ENCODE results near the gene CD207. TPM values are rescaled to one million over a fixed set of nuclear protein-coding genes. Genes with fewer than 3 reads are reported as not detected.
"Not testable (repeated sequence)": the region's sequence is repeated elsewhere in the genome, so short reads cannot be mapped to it uniquely, and the experiment has no call there.

Gene CD207
- total RNA-seq, result 1.4 TPM

DNA sequence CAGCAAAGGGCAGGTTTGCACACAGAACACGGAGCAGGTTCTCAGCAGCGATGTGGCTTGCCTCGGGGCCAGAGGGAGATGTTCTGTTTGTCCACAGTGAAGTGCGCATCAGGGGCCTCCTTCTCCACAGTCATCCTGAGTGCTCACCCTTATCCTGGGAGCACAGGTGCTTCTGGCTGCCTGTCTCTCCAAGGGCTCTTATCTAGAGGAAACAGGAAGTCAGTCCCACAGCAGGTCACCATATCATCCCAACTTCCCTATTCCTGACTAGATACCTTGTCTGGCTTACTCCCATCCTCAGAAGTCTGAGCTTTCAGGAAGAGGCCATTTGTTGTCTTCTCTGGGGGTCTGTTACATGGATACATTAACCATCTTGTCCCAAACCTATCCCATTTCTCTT is at the start of gene CD207:
TSS of gene CD207 (minus strand) at position 174 of the 400 bp plus-strand sequence. CDS start at position 134, 40 bp downstream.
- no peak for ATAC-seq
- intact Hi-C loops (cut with DNase I), result no loop called here
- DNase-seq (ENCODE audit: low spot score), result no peak

DNA sequence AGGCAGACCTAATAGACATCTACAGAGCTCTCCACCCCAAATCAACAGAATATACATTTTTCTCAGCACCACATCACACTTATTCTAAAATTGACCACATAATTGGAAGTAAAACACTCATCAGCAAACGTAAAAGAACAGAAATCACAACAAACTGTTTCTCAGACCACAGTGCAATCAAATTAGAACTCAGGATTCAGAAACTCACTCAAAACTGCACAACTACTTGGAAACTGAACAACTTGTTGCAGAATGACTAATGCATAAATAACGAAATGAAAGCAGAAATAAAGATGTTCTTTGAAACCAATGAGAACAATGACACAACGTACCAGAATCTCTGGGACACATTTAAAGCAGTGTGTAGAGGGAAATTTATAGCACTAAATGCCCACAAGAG is 42.9 kb upstream of the CD207 start:
- DNase-seq (ENCODE audit: low spot score); intact Hi-C loops (cut with DNase I); ATAC-seq: not testable (repeated sequence)

DNA sequence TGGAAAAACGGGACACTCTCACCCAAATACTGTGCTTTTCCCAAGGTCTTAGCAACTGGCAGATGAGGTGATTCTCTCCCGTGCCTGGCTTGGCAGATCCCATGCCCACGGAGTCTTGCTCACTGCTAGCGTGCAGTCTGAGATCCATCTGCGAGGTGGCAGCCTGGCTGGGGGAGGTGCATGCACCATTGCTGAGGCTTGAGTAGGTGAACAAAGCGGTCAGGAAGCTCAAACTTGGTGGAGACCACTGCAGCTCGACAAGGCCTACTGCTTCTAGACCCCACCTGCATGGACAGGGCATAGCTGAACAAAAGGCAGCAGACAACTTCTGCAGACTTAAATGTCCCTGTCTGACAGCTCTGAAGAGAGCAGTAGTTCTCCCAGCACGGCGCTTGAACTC is 40.5 kb upstream of the CD207 start:
- ATAC-seq; DNase-seq (ENCODE audit: low spot score); intact Hi-C loops (cut with DNase I): not testable (repeated sequence)

DNA sequence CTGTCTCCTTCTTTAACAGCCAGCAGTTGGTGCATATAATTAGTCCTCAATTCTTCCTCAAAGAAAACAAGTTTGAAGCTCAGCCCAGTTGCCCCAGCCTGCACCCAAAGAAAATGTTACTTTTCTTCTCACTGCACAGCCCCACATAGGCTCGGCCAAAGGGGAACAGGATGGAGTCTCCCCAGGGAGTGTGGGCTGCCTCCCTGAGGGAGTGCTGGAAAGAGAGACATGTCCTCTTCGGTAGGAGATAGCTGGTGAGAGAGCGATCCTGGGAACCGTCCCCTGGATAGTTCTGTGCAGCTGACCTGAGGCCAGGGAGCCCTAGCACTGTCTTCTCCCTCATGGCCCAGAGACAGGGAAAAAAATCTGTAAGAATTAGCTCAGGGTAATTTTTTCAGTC is 37.9 kb upstream of the CD207 start:
- ATAC-seq (no peak), DNase-seq (ENCODE audit: low spot score) (no peak)
- intact Hi-C loops (cut with DNase I), result loop anchor here (5.0 kb wide), 1 partner anchor 74 kb away; no protein-coding TSS in a partner anchor

DNA sequence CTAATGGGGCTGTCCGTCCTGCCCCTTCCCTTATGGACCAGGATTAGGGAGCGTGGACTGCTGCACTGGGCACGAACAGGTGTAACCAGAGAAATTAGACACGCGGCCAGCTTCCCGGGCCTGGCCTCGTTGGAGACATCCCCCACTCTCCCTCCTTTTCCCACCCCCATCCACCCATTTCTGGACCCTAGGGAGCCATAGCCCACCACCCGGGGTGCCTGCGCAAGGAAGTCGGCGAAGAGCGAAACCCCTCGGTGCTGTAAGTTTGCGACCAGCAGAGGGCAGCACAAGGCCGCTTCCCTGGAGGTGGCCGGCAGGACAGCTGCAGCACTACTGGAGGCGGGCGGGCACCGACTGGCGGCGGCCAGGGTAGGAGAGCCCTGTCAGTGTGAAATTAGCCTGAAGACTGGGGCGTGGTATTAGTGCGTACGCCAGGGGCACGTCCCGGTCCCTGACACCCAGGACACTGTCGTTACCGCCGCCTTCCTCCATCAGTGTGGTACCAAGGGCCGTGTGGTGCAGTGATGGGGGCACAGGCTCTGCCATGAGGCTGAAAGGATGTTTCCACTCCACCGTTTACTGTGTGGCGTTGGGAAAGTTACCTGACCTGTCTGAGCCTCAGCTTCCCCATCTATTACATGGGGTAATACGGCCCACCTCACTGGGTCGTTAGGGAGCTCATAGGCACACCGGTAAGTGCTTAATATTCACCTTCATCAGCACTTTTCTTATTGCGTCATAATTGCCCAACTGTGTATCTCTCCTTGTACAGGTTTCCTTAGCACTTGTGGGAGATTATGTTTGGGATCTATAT is 36.0 kb upstream of the CD207 start:
- DNase-seq (ENCODE audit: low spot score) (peak; percentile 91), ATAC-seq (peak; percentile 95)
- intact Hi-C loops (cut with DNase I), result loop anchor here (5.0 kb wide), 1 partner anchor 76 kb away; no protein-coding TSS in a partner anchor

DNA sequence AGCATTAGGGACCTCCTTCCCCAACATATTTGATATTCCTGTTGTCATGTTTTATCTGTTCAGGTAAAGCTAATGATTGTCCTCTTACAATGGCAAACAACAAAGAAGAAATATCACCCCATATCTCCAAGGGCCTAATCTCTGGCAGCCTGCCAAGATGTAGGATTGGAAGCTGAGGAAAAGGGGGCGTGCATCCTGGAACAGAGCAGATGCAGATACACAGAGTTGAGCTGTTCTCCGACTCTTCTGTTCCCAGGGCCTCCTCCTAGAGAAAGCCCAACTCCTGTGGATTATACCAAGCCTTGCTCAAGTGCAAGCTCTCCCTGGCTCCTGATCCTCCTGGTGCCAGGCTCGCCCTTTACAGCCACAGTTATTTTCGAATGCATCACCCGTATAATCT is 35.2 kb upstream of the CD207 start:
- intact Hi-C loops (cut with DNase I), result loop anchor here (5.0 kb wide), 1 partner anchor 77 kb away; no protein-coding TSS in a partner anchor
- DNase-seq (ENCODE audit: low spot score) (no peak), ATAC-seq (no peak)

DNA sequence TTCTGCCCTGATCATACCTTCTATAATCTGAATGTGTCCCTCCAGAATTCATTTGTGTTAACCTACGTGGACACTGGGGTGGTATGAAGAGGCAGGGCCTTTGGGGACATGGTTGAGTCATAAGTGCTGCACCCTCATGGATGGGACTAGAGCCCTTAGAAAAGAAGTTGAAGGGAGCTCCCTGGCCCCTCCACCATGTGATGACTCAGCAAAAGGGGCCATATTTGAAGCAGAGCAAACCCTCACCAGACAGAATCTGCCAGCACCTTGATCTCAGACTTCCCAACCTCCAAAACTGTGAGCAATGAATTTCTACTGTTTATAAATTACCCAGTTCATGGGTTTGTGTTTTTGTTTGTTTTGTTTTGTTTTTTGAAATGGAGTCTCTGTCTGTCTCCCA is 33.4 kb upstream of the CD207 start:
- no peak for DNase-seq (ENCODE audit: low spot score)
- ATAC-seq, result no peak
- intact Hi-C loops (cut with DNase I), result no loop called here

DNA sequence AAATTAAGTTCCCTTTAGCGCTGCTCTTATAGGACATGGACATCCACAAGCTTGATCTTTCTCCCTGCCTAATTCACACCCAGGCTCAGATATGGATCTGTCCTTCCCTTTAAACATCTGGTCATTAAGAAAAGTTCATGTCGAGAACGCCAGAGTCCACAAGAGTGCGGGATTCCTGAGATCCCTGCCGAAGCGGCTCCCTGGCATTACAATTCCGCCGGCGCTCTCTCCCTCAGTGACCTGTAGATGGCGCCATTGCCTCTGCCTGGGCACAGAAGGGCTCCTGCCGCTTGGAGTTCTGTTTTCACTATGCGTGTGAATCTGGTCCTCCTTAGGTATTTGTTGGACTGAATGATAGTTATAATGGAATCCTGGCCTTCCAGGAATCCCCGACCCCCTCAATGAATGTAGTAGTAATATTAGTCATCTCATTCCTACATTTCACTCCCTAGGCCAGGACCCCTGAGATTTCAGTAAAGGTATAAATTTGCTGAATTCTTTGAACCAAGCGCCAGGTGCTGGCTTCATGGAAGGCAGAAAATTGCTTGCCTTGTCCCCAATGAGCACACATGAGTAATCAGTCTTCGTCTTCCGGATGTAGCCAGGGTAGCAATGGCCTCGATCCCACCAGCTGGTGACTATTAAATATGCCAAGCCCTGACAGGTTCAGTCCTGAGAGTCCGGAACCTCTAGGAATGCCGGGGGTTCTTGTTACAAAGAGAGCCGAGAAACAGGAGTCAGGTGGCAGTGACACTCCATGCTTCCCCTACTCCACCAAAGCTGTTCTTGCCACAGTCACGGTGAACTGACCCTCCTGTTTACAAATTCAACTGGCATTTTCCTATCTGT is 26.4 kb upstream of the CD207 start:
- DNase-seq (ENCODE audit: low spot score) (peak; percentile 89), ATAC-seq (peak; percentile 84)
- intact Hi-C loops (cut with DNase I), result no loop called here

DNA sequence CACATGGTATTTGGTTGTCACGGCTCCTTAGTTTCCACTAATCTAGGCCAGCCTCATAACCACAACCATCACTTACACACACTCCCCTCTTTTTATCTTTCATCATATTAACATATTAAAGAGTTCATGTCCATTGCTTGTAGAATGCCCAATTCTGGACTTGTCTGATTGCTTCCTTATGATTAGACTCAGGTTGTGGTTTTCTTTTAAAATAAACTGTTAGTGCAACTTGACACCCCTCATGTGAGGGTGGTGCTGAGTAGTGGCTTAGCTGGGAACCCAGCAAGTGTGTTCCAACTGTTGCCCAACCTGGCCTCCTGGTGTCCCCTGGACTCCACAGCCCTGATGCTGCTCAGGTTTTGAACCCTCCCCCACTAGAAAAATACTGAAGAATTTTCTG is 20.1 kb upstream of the CD207 start:
- DNase-seq (ENCODE audit: low spot score) (no peak), ATAC-seq (no peak)
- intact Hi-C loops (cut with DNase I), result no loop called here

DNA sequence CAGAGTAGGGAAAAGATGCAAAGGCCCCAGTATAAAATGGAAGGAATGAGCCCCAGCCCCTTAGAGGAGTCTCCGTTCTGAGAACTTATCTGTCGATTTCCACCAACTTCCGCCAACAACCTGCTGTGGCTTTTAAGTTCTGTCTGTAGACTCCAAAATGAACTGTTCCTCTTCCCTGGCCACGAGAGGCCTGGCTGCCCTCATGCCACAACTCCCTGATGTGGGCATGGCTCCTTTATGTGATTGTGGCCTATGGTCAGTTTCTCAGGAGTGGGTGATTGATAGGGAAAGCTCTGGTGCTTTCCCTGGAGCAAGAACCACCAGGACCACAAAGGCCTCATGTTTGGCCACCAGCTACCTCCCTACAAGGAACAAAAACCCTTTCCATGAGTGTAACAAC is 18.8 kb upstream of the CD207 start:
- no peak for ATAC-seq
- intact Hi-C loops (cut with DNase I), result no loop called here
- no peak for DNase-seq (ENCODE audit: low spot score)

DNA sequence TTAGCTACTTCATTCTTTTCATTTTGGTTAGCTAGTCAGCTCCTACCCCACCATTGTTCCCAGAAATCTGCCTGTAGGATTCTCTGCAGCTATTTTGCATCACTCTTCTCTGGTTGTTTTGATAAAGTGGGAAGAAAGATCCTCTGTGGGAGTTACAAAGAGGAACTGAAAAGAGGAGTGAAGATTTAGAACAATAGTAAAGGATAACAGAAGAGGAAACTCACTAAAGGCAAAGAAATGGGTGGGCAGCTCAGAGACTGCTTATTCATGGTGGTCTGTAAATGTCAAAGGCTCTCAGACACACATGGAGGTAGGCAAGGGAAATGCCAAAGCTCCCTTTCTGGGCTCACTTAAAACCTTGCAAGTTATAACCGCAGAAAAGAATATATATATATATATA is 17.2 kb upstream of the CD207 start:
- no peak for ATAC-seq
- intact Hi-C loops (cut with DNase I), result no loop called here
- no peak for DNase-seq (ENCODE audit: low spot score)

DNA sequence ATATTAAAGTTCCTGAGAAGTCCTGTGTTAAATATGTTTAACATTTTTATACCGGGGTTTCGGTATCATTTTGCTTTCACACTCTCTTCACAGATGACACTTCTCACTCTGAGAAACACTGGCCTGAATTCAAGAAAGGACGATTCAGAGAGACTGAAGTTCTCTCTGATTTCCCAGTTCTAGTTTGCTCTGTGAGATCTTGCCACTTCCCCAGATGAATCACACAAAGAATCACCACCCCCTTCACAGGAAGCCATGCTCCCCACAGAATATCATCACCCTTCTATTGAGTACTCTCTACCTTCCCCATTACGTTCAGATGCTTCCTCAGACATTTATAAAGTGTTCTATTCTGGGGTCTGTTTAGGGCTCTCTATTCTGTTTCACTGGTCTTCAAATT is 16.1 kb upstream of the CD207 start:
- no peak for DNase-seq (ENCODE audit: low spot score)
- no peak for ATAC-seq
- intact Hi-C loops (cut with DNase I), result no loop called here

DNA sequence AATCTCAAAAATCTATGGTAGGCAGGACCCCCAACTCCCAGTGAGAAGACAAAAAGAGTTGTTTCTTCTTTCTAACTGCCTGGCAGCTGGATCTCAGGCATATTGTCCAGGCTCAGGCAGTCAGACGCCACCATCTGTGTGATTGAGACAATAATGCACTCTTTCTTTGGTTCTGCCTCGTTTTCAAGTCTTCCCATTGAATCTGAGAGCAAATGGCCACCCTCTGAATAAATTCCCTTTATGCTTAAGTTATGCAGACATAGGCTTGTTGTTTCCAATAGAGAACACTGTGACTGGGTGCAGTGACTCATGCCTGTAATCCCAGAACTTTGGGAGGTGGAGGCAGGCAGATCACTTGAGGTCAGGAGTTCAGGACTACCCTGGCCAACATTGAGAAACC is 15.3 kb upstream of the CD207 start:
- ATAC-seq (no peak), DNase-seq (ENCODE audit: low spot score) (no peak)
- intact Hi-C loops (cut with DNase I), result no loop called here

DNA sequence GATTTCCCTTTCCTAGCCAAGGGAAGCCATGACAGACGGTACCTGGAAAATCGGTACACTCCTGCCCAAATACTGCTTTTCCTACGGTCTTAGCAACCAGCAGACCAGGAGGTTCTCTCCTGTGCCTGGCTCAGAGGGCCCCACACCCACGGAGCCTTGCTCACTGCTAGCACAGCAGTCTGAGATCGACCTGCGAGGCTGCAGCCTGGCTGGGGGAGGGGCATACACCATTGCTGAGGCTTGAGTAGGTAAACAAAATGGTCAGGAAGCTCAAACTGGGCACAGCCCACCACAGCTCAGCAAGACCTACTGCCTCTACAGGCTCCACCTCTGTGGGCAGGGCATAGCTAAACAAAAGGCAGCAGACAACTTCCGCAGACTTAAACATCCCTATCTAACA is 6.8 kb upstream of the CD207 start:
- ATAC-seq (no peak), DNase-seq (ENCODE audit: low spot score) (no peak)
- intact Hi-C loops (cut with DNase I), result no loop called here

DNA sequence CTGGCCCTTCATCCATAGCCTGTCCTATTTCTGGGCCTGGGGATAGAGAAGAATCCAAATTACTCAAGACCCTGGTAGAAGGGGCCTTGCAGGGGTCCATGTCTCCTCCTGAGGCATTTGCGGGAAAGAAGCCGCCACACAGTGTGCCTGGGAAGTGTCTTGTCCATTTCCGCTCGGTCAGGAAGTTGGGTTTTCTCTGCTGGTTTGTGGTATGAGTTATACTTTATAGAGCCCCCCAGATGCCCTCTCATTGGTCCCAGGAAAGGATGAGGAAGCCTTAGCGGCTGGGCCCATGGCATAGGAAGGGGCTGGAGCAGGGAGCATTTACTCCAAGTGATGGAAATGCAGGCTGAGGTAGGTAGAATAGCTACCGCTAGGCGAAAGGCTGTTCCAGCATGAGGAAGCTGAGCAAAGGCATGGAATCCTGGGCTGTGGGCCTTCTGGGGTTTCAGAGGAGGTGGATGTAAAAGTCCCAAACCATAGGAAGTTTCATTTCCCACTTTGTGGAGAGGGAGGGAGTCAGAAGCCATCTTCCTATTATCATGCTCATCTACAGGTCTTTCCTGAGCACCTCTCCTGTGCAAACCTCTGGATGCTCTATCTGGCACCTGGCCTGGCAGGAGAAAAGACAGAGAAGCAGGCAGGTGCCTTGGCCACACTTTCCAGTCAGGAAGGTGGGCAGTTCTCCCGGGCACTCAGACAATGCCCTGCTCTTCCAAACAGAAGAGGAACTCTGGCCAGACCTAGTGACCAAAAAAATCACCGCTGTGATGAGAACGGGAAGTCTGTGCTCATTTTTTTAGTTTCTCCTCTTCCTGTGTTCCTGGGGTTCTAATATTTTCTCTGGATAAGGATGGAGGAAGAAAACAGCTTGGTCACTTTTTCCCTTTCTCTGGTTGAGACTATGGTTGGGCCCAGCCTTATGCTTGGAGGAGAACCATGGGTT is 2.6 kb upstream of the CD207 start:
- ATAC-seq (no peak), DNase-seq (ENCODE audit: low spot score) (no peak)
- intact Hi-C loops (cut with DNase I), result no loop called here

DNA sequence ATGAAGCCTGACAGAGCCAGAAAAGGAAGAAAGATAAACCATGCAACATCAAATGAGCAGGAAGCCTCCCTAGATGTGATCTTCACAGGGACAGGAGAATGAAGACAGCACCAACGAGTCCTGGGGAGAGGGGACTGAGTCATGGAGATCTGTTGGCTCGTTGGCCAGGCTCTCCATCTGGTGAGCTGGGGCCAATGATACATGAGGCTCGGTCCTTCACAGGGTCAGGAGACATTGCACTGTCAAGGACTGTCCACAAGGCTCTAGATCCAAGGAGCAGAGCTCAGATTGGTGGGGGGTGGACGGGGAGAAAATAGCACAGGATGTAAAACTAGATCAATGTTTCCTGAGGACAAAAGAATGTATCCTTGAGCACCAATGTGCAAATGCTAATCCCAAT is 735 bp downstream of the CD207 start:
- intact Hi-C loops (cut with DNase I), result no loop called here
- no peak for DNase-seq (ENCODE audit: low spot score)
- no peak for ATAC-seq

DNA sequence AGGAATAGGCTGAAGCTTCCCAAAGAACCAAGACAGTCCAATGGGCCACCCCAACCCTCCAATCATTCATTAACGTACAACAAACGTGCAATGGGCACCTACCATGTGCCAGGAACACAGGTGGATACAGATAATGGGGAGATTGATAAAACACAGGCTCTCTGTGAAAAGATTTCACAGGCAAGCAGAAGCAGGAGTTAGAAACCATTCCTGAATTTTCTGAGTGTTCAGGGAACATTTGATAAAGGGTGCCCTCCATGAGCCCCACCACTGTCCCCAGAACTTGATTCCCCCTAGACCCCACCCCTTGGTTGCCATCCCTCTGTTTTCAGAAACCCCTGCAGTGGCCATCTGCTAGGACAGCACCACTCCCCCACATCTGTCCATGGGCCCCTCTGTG is 1.5 kb downstream of the CD207 start:
- no peak for DNase-seq (ENCODE audit: low spot score)
- intact Hi-C loops (cut with DNase I), result no loop called here
- no peak for ATAC-seq

DNA sequence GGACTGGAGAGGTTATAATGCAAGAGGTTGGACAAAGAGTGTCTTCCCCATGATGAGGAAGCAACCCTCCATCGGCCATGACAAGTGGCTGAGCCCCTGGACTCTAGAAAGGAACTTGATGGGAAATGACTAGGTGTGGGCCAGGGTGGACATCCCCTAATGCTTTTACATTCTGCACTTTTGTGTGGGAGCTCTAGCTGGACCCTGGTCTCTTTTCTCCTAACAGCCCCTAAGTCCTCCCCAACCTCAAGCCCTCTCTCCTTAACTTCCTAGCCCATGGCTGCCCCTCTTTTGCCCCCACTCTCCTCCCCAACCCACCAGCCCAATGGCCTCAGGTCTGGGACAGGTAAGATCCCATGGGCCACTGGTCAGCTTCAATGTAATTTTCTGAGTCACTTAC is 2.4 kb downstream of the CD207 start:
- ATAC-seq (no peak), DNase-seq (ENCODE audit: low spot score) (no peak)
- intact Hi-C loops (cut with DNase I), result no loop called here

DNA sequence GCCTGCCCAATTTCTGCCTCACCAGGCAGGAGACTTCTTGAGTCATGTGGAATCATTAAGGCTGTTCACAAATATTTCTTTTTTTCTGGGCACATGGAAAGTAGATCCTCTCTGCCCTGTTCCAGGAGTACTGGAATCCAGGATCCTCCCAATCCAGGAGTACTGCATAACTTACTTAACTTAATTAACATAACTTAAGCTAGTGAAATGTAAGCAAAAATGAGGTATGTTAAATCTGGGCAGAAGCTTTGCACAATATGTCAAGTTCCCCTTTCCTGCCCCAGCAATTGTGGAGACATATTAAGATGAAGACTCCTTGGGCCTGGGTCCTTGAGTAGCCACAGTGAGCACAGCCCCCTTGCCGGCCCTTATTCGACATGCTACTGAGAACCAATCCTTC is 3.2 kb downstream of the CD207 start:
- ATAC-seq, result no peak
- no peak for DNase-seq (ENCODE audit: low spot score)
- intact Hi-C loops (cut with DNase I), result no loop called here

Measured in sciatic nerve (tissue), 2 donors.